H7 (cell line): ENCODE results near the gene DNM1L. TPM values are rescaled to one million over a fixed set of nuclear protein-coding genes. Genes with fewer than 3 reads are reported as not detected.
A peak's percentile ranks its signal among the peaks of the same experiment; 100 is the strongest.

Experiments used
- DNase-seq: peaks from one replicate; pipeline ENCODE4 v3.0.0; 2012
- H3K27me3 ChIP-seq: 2 replicates; pipeline ENCODE4 v1.6.0; 2011; ENCODE audit warnings: mild to moderate bottlenecking, low read length; ENCODE audit not compliant: control insufficient read depth, insufficient read depth
- H3K36me3 ChIP-seq: replicated peaks from 2 replicates; pipeline ENCODE4 v1.5.1; 2011; ENCODE audit warnings: low read length; ENCODE audit not compliant: control insufficient read depth, insufficient read depth
- H3K4me3 ChIP-seq: 2 replicates; pipeline ENCODE4 v1.5.1; 2011; ENCODE audit warnings: low read depth, mild to moderate bottlenecking, control low read depth, low read length, moderate library complexity; ENCODE audit not compliant: insufficient read depth
- total RNA-seq: library from RNA; depleted of rRNA; stranded (reverse); fragments of >200 nt; shearing (Covaris generic); gene quantifications from 2 replicates; pipeline ENCODE4 v1.2.3, GENCODE V29; 2014; rRNA removed

Gene DNM1L
- total RNA-seq, result 63.4 and 78.7 TPM in 2 replicates

- H3K27me3 ChIP-seq, result no peaks in the 10 kb centered on the region
- peak within 1 kb of the TSS; percentile 97 for H3K4me3 ChIP-seq
- DNase-seq, result peak; percentile 98
- H3K36me3 ChIP-seq, result no peaks in the 10 kb centered on the region
These were observed at the start of gene DNM1L for GRCh38 chr12:32679091-32679919. TSS of gene DNM1L (plus strand) at chr12:32679301. CDS start at chr12:32679364, 63 bp downstream.

- no peak overlapping the region for H3K4me3 ChIP-seq
- no peaks in the 10 kb centered on the region for H3K27me3 ChIP-seq
- DNase-seq, result no peak
- peaks cover 16% of the 10 kb centered on the region for H3K36me3 ChIP-seq
These were observed 37.7 kb upstream of the DNM1L start for GRCh38 chr12:32641287-32641901.

- H3K27me3 ChIP-seq, result no peaks in the 10 kb centered on the region
- H3K4me3 ChIP-seq, result no peak overlapping the region
- H3K36me3 ChIP-seq, result peaks cover 10% of the 10 kb centered on the region
- no peak for DNase-seq
These were observed 34.7 kb upstream of the DNM1L start for GRCh38 chr12:32644431-32644830.

GRCh38 chr12:32647275-32647674 is 31.8 kb upstream of the DNM1L start:
- 0 out of 2 replicates have a peak, but pooled peaks cover 2% of the 10 kb centered on the region for H3K36me3 ChIP-seq
- no peak for DNase-seq
- H3K27me3 ChIP-seq, result no peaks in the 10 kb centered on the region
- no peak overlapping the region for H3K4me3 ChIP-seq

GRCh38 chr12:32650508-32650907 is 28.6 kb upstream of the DNM1L start:
- Histone ChIP-seq H3K27me3 (no peaks in the 10 kb centered on the region), H3K4me3 (no peak overlapping the region), H3K36me3 (no peaks in the 10 kb centered on the region)
- DNase-seq, result no peak

GRCh38 chr12:32651151-32651955 is 27.7 kb upstream of the DNM1L start:
- Histone ChIP-seq H3K27me3 (no peaks in the 10 kb centered on the region), H3K36me3 (no peaks in the 10 kb centered on the region), H3K4me3 (no peak overlapping the region)
- no peak for DNase-seq

- no peak overlapping the region for H3K4me3 ChIP-seq
- H3K27me3 ChIP-seq, result no peaks in the 10 kb centered on the region
- no peak for DNase-seq
These were observed 27.2 kb upstream of the DNM1L start for GRCh38 chr12:32651956-32652210.

GRCh38 chr12:32659908-32660440 is 19.1 kb upstream of the DNM1L start:
- no peaks in the 10 kb centered on the region; the same call in 1 of the 2 replicates for H3K27me3 ChIP-seq
- H3K36me3 ChIP-seq, result no peaks in the 10 kb centered on the region
- DNase-seq, result no peak
- no peak overlapping the region for H3K4me3 ChIP-seq

More at GRCh38 chr12:32651956-32652210, 27.2 kb upstream of the DNM1L start:
- H3K36me3 ChIP-seq, result no peaks in the 10 kb centered on the region

- no peak overlapping the region for H3K4me3 ChIP-seq
- no peak for DNase-seq
- no peaks in the 10 kb centered on the region; the same call in 1 of the 2 replicates for H3K27me3 ChIP-seq
- H3K36me3 ChIP-seq, result no peaks in the 10 kb centered on the region
These were observed 17.4 kb upstream of the DNM1L start for GRCh38 chr12:32661706-32662105.

- Histone ChIP-seq H3K4me3 (no peak overlapping the region), H3K27me3 (no peaks in the 10 kb centered on the region; the same call in 1 of the 2 replicates), H3K36me3 (no peaks in the 10 kb centered on the region)
- no peak for DNase-seq
These were observed 16.4 kb upstream of the DNM1L start for GRCh38 chr12:32662665-32663064.

- Histone ChIP-seq H3K27me3 (no peaks in the 10 kb centered on the region; the same call in 1 of the 2 replicates), H3K4me3 (no peak overlapping the region), H3K36me3 (no peaks in the 10 kb centered on the region)
- DNase-seq, result no peak
These were observed 13.1 kb upstream of the DNM1L start for GRCh38 chr12:32666018-32666417.

- H3K36me3 ChIP-seq, result no peaks in the 10 kb centered on the region
- no peak for DNase-seq
- H3K27me3 ChIP-seq, result no peaks in the 10 kb centered on the region
- H3K4me3 ChIP-seq, result no peak overlapping the region
These were observed 9.5 kb upstream of the DNM1L start for GRCh38 chr12:32669584-32669983.

- Histone ChIP-seq H3K36me3 (no peaks in the 10 kb centered on the region), H3K4me3 (no peak overlapping the region), H3K27me3 (no peaks in the 10 kb centered on the region)
- DNase-seq, result peak; percentile 78
These were observed 6.9 kb upstream of the DNM1L start for GRCh38 chr12:32671930-32672780.

GRCh38 chr12:32679920-32680237 is 778 bp downstream of the DNM1L start:
- Histone ChIP-seq H3K27me3 (no peaks in the 10 kb centered on the region), H3K4me3 (peak overlapping the region; percentile 97), H3K36me3 (no peaks in the 10 kb centered on the region)
- DNase-seq, result no peak
